Endodermal cell (in vitro differentiated cells): ENCODE results near the gene DLGAP1. TPM values are rescaled to one million over a fixed set of nuclear protein-coding genes. Genes with fewer than 3 reads are reported as not detected.

Source experiments
- DNase-seq: peaks from one replicate; pipeline ENCODE4 v3.0.0-alpha.2; 2017
- H3K27ac ChIP-seq: 2 replicates; pipeline ENCODE4 v1.5.1; 2013; ENCODE audit warnings: mild to moderate bottlenecking, low read depth, low read length, moderate library complexity
- H3K27me3 ChIP-seq: 2 replicates; pipeline ENCODE4 v1.6.1; 2013; ENCODE audit warnings: mild to moderate bottlenecking, low read length, moderate library complexity; ENCODE audit not compliant: insufficient read depth, control insufficient read depth, poor library complexity, severe bottlenecking
- H3K36me3 ChIP-seq: 2 replicates; pipeline ENCODE4 v1.7.0; 2013; ENCODE audit warnings: mild to moderate bottlenecking, low read length, moderate library complexity; ENCODE audit not compliant: control insufficient read depth, insufficient read depth
- H3K4me1 ChIP-seq: one replicate; pipeline ENCODE4 v1.7.0; 2013; ENCODE audit warnings: low read length; ENCODE audit not compliant: control insufficient read depth, insufficient read depth
- H3K4me3 ChIP-seq: 2 replicates; pipeline ENCODE4 v1.5.1; 2013; ENCODE audit warnings: mild to moderate bottlenecking, low read length, moderate library complexity
- H3K9ac ChIP-seq: 2 replicates; pipeline ENCODE4 v1.6.1; 2013; ENCODE audit warnings: mild to moderate bottlenecking, low read length, moderate library complexity; ENCODE audit not compliant: poor library complexity, severe bottlenecking; ENCODE audit errors: extremely low read depth
- H3K9me3 ChIP-seq: 2 replicates; pipeline ENCODE4 v1.6.1; 2013; ENCODE audit warnings: mild to moderate bottlenecking, low read length, moderate library complexity; ENCODE audit not compliant: control insufficient read depth
- H3K27ac Mint-ChIP-seq: 2 replicates; pipeline ENCODE4 v1.8.0; 2020; ENCODE audit warnings: mixed read lengths
- H3K27me3 Mint-ChIP-seq: 2 replicates; pipeline ENCODE4 v1.8.0; 2021; ENCODE audit warnings: mild to moderate bottlenecking, mixed read lengths; ENCODE audit not compliant: insufficient read depth
- H3K36me3 Mint-ChIP-seq: 2 replicates; pipeline ENCODE4 v1.8.0; 2020; ENCODE audit warnings: low read depth, mixed read lengths
- H3K4me1 Mint-ChIP-seq: 2 replicates; pipeline ENCODE4 v1.8.0; 2020; ENCODE audit warnings: mixed read lengths
- H3K4me3 Mint-ChIP-seq: 2 replicates; pipeline ENCODE4 v1.8.0; 2020; ENCODE audit warnings: mild to moderate bottlenecking, moderate library complexity, mixed read lengths
- H3K9me3 Mint-ChIP-seq: 2 replicates; pipeline ENCODE4 v1.8.0; 2020; ENCODE audit warnings: mild to moderate bottlenecking, mixed read lengths
- WGBS, 2 experiments: methylation state at CpG; one replicate each; pipeline versions ENCODE4 v1.1.5 to v1.1.7; 2013; ENCODE audit warnings: missing lambda C conversion rate in 2 of 2, mixed read lengths in 1 of 2; ENCODE audit not compliant: insufficient coverage in 1 of 2, insufficient read length in 1 of 2; 5-methylcytosine and 5-hydroxymethylcytosine counted together
- total RNA-seq, 2 donors: library from RNA; stranded (reverse); fragmentation: NEBNext Ultra II Directional in 1 of 2; extraction: Animal tissue kit (Norgen Biotek cat#: 25700) in 1 of 2; gene quantifications; 2 replicates in 1 of 2; 3 replicates in 1 of 2; pipeline ENCODE4 v1.2.1, GENCODE V29; 2021
- TF ChIP-seq, protein P1 (sequence below): fragments of 200-600 bp; sonication (generic); conservative IDR thresholded peaks from 2 replicates; pipeline ENCODE4 v1.5.0; 2021; ENCODE audit warnings: antibody characterized with exemption, mild to moderate bottlenecking

The DLGAP1 gene
- total RNA-seq, 2 donors from 2014 or later = 11.5 to 21.5 TPM

DNA sequence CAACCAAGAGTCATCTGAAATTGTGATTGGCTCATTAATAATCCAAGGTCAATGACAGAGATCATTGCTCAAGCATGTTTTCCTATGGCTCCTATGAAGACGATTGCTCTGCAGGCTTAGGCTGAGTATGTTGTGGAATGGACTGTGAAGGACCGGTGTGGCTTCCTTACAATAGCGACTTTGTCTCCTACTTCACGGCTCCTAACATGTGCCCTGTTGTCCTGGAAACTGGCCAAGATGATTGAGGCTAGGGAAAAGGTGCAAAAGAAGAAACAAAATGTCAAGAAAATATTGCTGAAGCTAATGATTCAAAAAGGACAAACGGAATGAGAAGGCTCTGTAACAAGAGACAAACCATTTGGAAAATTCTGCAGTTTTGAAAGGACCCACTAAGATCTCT lies 24.3 kb downstream of the DLGAP1 start:
- peaks cover 2% of the 10 kb centered on the region for H3K4me1 Mint-ChIP-seq
- 93 to 94% methylated on average over 5 of the region's 5 CpGs for WGBS, 2 experiments
- no peaks in the 10 kb centered on the region for H3K9me3 Mint-ChIP-seq
- H3K4me3 Mint-ChIP-seq = no peak overlapping the region
- no peaks in the 10 kb centered on the region for H3K9me3 ChIP-seq
- H3K27ac ChIP-seq = no peak overlapping the region
- H3K4me3 ChIP-seq = no peak overlapping the region
- TF ChIP-seq, protein P1, sequence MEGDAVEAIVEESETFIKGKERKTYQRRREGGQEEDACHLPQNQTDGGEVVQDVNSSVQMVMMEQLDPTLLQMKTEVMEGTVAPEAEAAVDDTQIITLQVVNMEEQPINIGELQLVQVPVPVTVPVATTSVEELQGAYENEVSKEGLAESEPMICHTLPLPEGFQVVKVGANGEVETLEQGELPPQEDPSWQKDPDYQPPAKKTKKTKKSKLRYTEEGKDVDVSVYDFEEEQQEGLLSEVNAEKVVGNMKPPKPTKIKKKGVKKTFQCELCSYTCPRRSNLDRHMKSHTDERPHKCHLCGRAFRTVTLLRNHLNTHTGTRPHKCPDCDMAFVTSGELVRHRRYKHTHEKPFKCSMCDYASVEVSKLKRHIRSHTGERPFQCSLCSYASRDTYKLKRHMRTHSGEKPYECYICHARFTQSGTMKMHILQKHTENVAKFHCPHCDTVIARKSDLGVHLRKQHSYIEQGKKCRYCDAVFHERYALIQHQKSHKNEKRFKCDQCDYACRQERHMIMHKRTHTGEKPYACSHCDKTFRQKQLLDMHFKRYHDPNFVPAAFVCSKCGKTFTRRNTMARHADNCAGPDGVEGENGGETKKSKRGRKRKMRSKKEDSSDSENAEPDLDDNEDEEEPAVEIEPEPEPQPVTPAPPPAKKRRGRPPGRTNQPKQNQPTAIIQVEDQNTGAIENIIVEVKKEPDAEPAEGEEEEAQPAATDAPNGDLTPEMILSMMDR = no peak
- DNase-seq = no peak
- peaks cover 2% of the 10 kb centered on the region for H3K36me3 Mint-ChIP-seq
- no peak overlapping the region for H3K9ac ChIP-seq
- no peaks in the 10 kb centered on the region for H3K27me3 ChIP-seq
- no peak overlapping the region for H3K27ac Mint-ChIP-seq
- H3K27me3 Mint-ChIP-seq = no peaks in the 10 kb centered on the region
- H3K4me1 ChIP-seq = peaks cover 11% of the 10 kb centered on the region
- H3K36me3 ChIP-seq = peaks cover 25% of the 10 kb centered on the region

DNA sequence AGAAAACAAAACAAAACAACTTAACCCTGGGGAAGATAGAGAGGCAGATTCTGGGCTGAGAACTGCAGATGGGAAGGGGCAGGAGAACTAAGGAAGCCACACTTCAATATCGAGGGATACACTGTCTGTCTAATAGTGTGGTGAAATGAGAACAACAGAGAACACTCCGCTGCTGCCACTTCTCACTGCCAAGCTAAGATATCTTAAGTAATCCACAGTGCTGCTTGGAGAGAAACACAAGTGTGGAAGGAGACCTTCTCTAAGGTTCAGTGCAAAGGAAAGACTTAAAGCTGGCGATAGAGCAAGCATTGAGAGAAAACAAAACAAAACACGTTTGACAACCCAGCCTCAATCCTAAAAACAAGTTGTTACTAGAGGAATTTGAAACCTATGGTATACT lies 37.4 kb downstream of the DLGAP1 start:
- peaks cover 15% of the 10 kb centered on the region for H3K9me3 Mint-ChIP-seq
- H3K27me3 Mint-ChIP-seq = no peaks in the 10 kb centered on the region
- H3K4me3 Mint-ChIP-seq = no peak overlapping the region
- no peak overlapping the region for H3K27ac Mint-ChIP-seq
- no peaks in the 10 kb centered on the region for H3K4me1 Mint-ChIP-seq
- WGBS, 2 experiments = 80 to 96% methylated on average over 1 to 4 of the region's 4 CpGs
- no peaks in the 10 kb centered on the region for H3K27me3 ChIP-seq
- no peak overlapping the region for H3K9ac ChIP-seq
- TF ChIP-seq, protein P1 = no peak
- H3K36me3 Mint-ChIP-seq = peaks cover 11% of the 10 kb centered on the region
- H3K9me3 ChIP-seq = peaks cover 29% of the 10 kb centered on the region
- no peak overlapping the region for H3K4me3 ChIP-seq
- DNase-seq = no peak
- peaks cover 5% of the 10 kb centered on the region for H3K36me3 ChIP-seq
- H3K27ac ChIP-seq = no peak overlapping the region
- H3K4me1 ChIP-seq = no peaks in the 10 kb centered on the region

GRCh38 chr18:4416976-4417375 lies 38.1 kb downstream of the DLGAP1 start:
- no peak overlapping the region for H3K27ac ChIP-seq
- no peak overlapping the region for H3K9ac ChIP-seq
- DNase-seq = no peak
- no peak overlapping the region for H3K4me3 Mint-ChIP-seq
- H3K27me3 ChIP-seq = no peaks in the 10 kb centered on the region
- no peaks in the 10 kb centered on the region for H3K4me1 ChIP-seq
- H3K9me3 ChIP-seq = peaks cover 29% of the 10 kb centered on the region
- H3K4me3 ChIP-seq = no peak overlapping the region
- TF ChIP-seq, protein P1 = no peak
- H3K27ac Mint-ChIP-seq = no peak overlapping the region
- no peaks in the 10 kb centered on the region for H3K4me1 Mint-ChIP-seq
- H3K9me3 Mint-ChIP-seq = peaks cover 15% of the 10 kb centered on the region
- no CpG with 5 or more reads among the region's 1 CpG for WGBS, 2 experiments
- no peaks in the 10 kb centered on the region for H3K27me3 Mint-ChIP-seq
- H3K36me3 Mint-ChIP-seq = peaks cover 11% of the 10 kb centered on the region
- H3K36me3 ChIP-seq = peaks cover 5% of the 10 kb centered on the region
